Stimulated activated CD4-positive, alpha-beta T cell treated with anti-CD3 and anti-CD28 coated beads, Interleukin-4, amount 100 ng/mL, for 4 hours (primary cell): Measurements from ENCODE around the gene DDOST.
A peak's percentile ranks its signal among the peaks of the same experiment; 100 is the strongest.

Experiments
- DNase-seq, 2 experiments: peaks; one replicate each; pipeline ENCODE4 v3.0.0-alpha.2; 2020

DDOST gene

GRCh38 chr1:20658166-20658915, 2.8 kb downstream of the DDOST start:
- no peak for DNase-seq

DNA sequence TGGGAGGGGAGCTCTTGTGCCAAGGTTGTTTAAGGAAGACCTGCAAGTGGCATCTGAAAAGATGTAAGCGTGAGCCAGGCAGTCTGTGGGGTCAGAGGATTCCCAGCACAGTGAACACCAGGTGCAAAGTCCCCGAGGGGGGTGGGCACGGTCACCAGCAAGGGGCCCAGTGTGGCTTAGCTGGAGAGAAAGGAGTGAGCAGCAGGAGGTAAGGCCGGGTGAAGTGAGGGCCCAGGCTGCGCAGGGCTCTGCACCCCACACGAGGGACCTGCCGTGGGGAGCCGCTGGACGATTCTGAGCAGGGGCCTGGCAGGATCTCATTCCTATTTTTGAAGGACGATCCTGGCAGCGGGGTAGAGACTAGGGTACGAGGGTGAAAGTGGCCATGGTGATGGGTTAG, 4.1 kb downstream of the DDOST start:
- DNase-seq: no peak

- DNase-seq: no peak
These were observed 7.0 kb downstream of the DDOST start for GRCh38 chr1:20654104-20654690.

DNA sequence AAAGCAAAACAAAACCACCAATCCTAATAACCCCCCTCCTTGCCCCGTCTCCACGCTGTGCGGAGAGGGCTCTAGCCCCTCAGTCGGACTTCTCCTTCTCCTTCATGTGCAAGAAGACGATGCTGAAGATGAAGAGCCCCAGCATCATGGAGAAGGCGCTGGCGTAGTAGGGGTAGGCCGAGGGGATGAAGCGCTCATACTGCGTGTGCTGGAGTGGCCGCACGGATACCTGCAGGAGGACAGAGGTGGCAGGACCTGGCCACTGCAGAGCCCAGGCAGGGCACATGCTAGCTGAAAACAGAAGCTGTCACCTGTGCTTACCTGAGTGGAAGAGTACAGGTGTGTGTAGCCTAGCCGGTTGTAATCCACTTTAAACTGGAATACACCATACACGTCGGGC, 8.9 kb downstream of the DDOST start:
- DNase-seq: no peak

GRCh38 chr1:20648946-20649345, 12.2 kb downstream of the DDOST start:
- no peak for DNase-seq

DNA sequence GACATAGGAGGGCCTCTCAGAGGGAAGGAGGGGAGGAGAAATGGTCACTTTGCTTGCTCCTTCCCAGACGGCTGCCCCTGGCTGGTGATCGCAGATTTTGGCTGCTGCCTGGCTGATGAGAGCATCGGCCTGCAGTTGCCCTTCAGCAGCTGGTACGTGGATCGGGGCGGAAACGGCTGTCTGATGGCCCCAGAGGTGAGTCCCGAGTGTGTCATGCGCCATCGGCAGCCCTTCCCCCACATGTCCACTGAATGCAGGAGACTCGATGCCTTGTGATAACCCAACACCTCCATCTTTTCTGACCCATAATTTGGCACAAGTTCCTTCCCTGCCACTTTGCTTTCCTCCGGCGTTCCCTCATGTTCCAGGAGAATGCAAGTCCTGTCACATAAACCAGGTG, 12.7 kb downstream of the DDOST start:
- no peak for DNase-seq

DNA sequence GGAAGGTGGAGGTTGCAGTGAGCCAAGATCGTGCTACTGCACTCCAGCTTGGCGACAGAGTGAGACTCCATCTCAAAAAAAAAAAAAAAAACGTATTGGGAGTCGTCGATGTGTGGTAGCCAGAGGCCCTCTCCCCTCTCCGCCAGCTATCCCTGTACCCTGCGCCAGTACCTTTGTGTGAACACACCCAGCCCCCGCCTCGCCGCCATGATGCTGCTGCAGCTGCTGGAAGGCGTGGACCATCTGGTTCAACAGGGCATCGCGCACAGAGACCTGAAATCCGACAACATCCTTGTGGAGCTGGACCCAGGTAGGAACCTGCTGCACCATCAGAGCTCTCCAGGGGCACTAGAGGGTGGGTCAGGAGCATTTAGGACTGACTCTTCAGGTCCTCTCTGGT, 15.8 kb downstream of the DDOST start:
- no peak for DNase-seq

- DNase-seq: no peak
These were observed 16.8 kb downstream of the DDOST start for GRCh38 chr1:20644416-20644815.

- no peak for DNase-seq
These were observed 18.1 kb downstream of the DDOST start for GRCh38 chr1:20643080-20643479.

GRCh38 chr1:20641975-20642374, 19.2 kb downstream of the DDOST start:
- DNase-seq: no peak

DNA sequence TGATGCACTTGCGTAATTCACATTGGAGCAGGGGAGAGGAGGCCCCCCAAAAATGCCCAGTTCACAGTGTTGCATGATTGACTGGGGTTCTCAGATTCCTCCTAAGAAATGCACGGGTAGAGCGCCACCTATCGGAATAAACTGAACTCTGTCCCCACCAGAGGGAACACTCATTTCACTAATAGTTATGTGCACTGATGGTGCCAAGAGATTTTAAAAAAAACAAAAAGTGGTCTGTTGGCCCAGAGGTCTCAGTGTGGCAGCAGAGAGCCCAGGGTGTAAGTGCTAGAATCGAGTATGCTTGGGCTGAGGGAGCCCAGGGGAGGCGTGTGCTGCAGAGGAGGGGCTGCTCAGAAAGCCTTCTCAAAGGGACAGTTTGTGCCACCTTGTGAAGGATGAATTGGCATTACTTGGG, 21.0 kb downstream of the DDOST start:
- peak; percentile 37 to 39 for DNase-seq

GRCh38 chr1:20636785-20637347, 24.3 kb downstream of the DDOST start:
- DNase-seq: no peak

DNA sequence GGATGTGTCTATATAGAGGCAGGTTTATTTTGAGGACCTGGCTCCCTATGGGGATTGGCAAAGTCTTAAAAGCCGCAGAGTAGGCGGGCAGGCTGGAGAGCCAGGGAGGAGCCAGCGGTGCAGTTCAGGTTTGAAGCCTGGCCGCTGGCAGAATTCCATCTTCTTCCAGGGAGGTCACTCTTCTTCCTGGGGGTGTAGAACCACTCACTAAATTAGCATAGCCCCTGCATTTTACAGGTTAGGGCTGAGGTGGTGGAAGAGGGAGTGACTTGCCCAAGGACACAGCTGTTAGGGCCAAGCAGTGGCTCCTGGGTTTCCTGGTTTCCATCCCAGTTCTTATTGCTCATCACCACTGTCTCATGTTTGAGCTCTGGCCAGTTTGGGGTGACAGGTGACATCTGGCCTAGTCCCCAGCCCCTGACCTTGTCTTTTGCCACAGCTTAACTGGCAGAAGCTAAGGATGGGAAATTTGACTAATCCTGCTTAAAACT, 26.5 kb downstream of the DDOST start:
- no peak for DNase-seq

DNA sequence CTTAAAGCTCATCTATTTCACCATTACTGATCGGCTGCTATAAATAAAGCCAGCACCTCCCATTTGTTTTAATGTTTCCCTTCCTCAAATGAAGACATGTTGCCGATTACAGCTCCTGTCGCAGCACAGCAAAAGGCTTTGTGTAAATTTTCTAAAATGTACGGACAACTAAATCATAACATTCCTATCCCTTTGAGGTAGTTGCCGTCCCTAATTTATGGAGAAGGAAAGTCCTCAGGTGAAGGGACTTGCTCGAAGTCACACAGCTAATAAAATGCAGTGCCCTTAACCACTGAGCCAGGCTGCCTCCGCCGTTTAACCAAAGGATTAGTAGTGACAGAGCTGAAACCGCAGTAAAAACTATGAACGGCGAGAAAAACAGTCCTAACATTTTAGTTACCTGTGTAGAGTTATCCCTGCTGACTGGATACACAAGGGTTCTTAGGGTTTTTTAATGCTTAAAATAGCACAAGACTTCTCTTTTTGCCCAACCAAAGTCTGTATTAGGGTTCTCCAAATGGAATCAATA, 27.0 kb downstream of the DDOST start:
- DNase-seq: no peak

DNA sequence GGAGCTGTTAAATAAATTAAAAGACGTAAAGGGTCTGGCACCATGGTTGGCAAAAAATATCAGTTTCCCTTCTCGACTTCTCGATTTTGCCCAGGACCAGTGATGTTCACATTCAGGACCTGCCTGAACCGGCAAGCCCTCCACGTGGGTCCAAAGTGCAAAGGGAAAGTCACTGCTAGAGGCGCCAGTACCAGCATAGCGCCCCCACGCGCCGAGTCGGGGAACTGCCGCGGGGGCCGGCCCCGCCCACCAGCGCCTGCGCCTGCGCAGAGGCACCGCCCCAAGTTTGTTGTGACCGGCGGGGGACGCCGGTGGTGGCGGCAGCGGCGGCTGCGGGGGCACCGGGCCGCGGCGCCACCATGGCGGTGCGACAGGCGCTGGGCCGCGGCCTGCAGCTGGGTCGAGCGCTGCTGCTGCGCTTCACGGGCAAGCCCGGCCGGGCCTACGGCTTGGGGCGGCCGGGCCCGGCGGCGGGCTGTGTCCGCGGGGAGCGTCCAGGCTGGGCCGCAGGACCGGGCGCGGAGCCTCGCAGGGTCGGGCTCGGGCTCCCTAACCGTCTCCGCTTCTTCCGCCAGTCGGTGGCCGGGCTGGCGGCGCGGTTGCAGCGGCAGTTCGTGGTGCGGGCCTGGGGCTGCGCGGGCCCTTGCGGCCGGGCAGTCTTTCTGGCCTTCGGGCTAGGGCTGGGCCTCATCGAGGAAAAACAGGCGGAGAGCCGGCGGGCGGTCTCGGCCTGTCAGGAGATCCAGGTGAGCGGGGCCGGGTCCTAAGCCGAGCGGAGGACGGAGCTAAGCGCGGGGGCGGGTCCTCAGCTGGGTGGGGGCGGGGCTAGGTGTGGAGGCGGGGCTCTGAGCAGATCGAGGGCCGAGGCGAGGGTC, 27.7 kb downstream of the DDOST start, which contains the start of gene PINK1:
Gene PINK1, plus strand, starts transcription at position 269 of the 875 bp plus-strand sequence. Its CDS starts 91 bp downstream, at position 360.
- peak; percentile 76 to 81 for DNase-seq

GRCh38 chr1:20632386-20632785, 28.8 kb downstream of the DDOST start:
- DNase-seq: no peak

DNA sequence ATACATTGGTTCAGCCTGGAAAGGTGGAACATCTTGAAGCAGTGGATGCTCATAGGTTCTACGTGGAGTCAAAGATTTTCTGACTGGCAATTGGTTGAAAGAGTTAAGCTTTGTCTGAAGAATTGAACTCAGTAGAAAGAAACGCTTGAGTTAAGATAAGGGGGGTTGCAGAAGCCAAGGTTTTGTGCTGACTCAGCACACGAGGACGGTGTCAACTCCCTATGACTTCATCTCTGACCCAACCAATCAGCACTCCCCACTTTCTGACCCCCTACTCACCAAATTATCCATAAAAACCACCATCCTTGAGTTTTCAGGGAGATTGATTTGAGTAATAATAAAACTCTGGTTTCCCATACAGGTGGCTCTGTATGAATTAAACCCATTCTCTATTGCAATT, 30.4 kb downstream of the DDOST start:
- DNase-seq: no peak

- DNase-seq: no peak
These were observed 34.6 kb downstream of the DDOST start for GRCh38 chr1:20626524-20626923.

DNA sequence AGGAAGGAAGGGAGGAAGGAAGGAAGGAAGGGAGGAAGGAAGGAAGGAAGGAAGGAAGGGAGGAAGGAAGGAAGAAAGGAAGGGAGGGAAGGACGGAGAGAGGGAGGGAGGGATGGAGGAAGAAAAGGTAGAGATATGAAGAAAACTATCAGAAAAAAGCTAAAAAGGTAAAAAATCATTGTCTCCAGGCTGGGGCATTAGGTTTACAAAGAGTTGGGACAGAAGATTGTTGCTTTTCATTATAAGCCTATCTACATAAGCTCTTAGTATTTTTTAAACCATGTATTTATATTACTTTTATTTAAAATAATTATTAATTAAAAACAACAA, 35.1 kb downstream of the DDOST start:
- DNase-seq: no peak

- DNase-seq: no peak
These were observed 35.7 kb downstream of the DDOST start for GRCh38 chr1:20625176-20626097.

DNA sequence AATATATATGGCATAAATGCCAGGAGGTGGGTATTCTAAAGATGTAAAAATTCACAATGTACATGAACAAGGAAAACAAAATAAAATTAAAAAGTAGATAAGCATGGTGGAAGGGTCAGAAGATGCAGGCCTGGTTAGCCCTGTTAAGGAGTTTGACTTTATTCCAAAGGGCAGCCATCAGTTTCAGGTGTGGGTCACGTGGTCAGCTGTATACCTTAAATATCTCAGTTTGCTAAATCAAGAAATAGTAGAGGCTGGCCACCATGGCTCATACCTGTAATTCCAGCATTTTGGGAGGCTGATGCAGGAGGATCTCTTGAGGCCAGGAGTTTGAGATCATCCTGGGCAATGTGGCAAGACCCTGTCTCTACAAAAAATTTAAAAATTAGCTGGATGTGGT, 36.5 kb downstream of the DDOST start:
- DNase-seq: no peak

- DNase-seq: no peak
These were observed 40.2 kb downstream of the DDOST start for GRCh38 chr1:20621012-20621411.
